H1 (cell line): Measurements from ENCODE around the gene SH3GL1. TPM values are rescaled to one million over a fixed set of nuclear protein-coding genes. Genes with fewer than 3 reads are reported as not detected.

ENCODE experiments used
- CTCF ChIA-PET: fragments of 300-600 bp; sonication (Branson Sonifier 250); formaldehyde crosslinking; loops from one replicate; lab custom pipeline; 2021; ENCODE audit not compliant: partially characterized antibody; lab: Charles Lee
- POLR2A ChIA-PET: fragments of 300-600 bp; sonication (Branson Sonifier 250); formaldehyde crosslinking; loops from one replicate; lab custom pipeline; 2021; ENCODE audit warnings: inconsistent platforms; ENCODE audit not compliant: partially characterized antibody; lab: Charles Lee
- DNase-seq, 2 experiments: peaks; one replicate each; pipeline versions ENCODE4 v3.0.0 to v3.0.0-alpha.2; 2010 to 2022; ENCODE audit warnings: low spot score in 2 of 2, low read depth in 1 of 2, mixed read lengths in 1 of 2
- FAIRE-seq: peaks from 2 replicates; lab custom pipeline; 2011; peaks lifted over from hg19 to GRCh38; lab: Jason Lieb, UNC
- H2AFZ ChIP-seq: 2 replicates; pipeline ENCODE4 v1.8.1; 2012; ENCODE audit warnings: low read length, inconsistent platforms
- H2AK5ac ChIP-seq: 2 replicates; pipeline ENCODE4 v1.6.1; 2013; ENCODE audit warnings: low read depth, low read length
- H2BK120ac ChIP-seq: replicated peaks from 2 replicates; pipeline ENCODE3; 2013; ENCODE audit warnings: low read depth, low read length, inconsistent platforms
- H2BK12ac ChIP-seq: 2 replicates; pipeline ENCODE4 v1.6.1; 2013; ENCODE audit warnings: low read depth, low read length
- H2BK15ac ChIP-seq: 2 replicates; pipeline ENCODE4 v1.6.1; 2013; ENCODE audit warnings: low read length
- H2BK20ac ChIP-seq: 2 replicates; pipeline ENCODE4 v1.6.1; 2013; ENCODE audit warnings: low read length
- H2BK5ac ChIP-seq: 2 replicates; pipeline ENCODE4 v1.6.1; 2013; ENCODE audit warnings: low read depth, low read length
- H3K14ac ChIP-seq: 2 replicates; pipeline ENCODE4 v1.6.1; 2013; ENCODE audit warnings: inconsistent platforms; ENCODE audit not compliant: insufficient read length
- H3K18ac ChIP-seq: 2 replicates; pipeline ENCODE4 v1.6.1; 2013; ENCODE audit warnings: low read length; ENCODE audit errors: extremely low read depth
- H3K23ac ChIP-seq: 2 replicates; pipeline ENCODE4 v1.6.1; 2013; ENCODE audit warnings: inconsistent platforms; ENCODE audit not compliant: insufficient read length
- H3K23me2 ChIP-seq: 2 replicates; pipeline ENCODE4 v1.6.1; 2013; ENCODE audit warnings: low read depth, low read length
- H3K27ac ChIP-seq: 2 replicates; pipeline ENCODE4 v1.6.1; 2011; ENCODE audit warnings: low read depth, low read length, inconsistent platforms
- H3K27me3 ChIP-seq, 4 experiments: replicated peaks in 1 of 4; 1 replicate in 1 of 4; 2 replicates in 3 of 4; pipeline versions ENCODE4 v1.6.1 to v1.8.1; 2011 to 2013; ENCODE audit warnings: low read length in 3 of 4, mild to moderate bottlenecking in 3 of 4, inconsistent platforms in 2 of 4, mixed read lengths in 2 of 4, moderate library complexity in 1 of 4; ENCODE audit not compliant: control insufficient read depth in 3 of 4, insufficient read depth in 3 of 4; ENCODE audit errors: extremely low read depth in 1 of 4
- H3K36me3 ChIP-seq, 4 experiments: 2 replicates each; pipeline versions ENCODE4 v1.6.1 to v1.8.1; 2011 to 2013; ENCODE audit warnings: mild to moderate bottlenecking in 4 of 4, low read length in 3 of 4, moderate library complexity in 2 of 4, control low read depth in 1 of 4, inconsistent platforms in 1 of 4; ENCODE audit not compliant: insufficient read depth in 4 of 4, control insufficient read depth in 2 of 4
- H3K4ac ChIP-seq: replicated peaks from 2 replicates; pipeline ENCODE3; 2013; ENCODE audit warnings: low read length, low read depth, mixed read lengths, inconsistent platforms; ENCODE audit not compliant: insufficient read length
- H3K4me1 ChIP-seq, 4 experiments: replicated peaks in 1 of 4; 1 replicate in 1 of 4; 2 replicates in 3 of 4; pipeline versions ENCODE4 v1.6.1 to v1.8.1; 2011 to 2013; ENCODE audit warnings: low read length in 3 of 4, inconsistent platforms in 2 of 4, mixed read lengths in 1 of 4; ENCODE audit not compliant: insufficient read depth in 4 of 4, control insufficient read depth in 3 of 4
- H3K4me2 ChIP-seq, 2 experiments: 2 replicates each; pipeline versions ENCODE4 v1.6.1 to v1.8.1; 2011 to 2013; ENCODE audit warnings: low read depth in 2 of 2, low read length in 2 of 2, control low read depth in 1 of 2, inconsistent platforms in 1 of 2, mild to moderate bottlenecking in 1 of 2; ENCODE audit not compliant: insufficient read depth in 1 of 2
- H3K4me3 ChIP-seq, 4 experiments: fragments of 200-600, 300-600 bp in 1 of 4; sonication (generic), shearing (Covaris generic), sonication (Bioruptor Twin) in 1 of 4; 2 replicates each; pipeline versions ENCODE4 v1.5.1 to v1.8.1; 2011 to 2016; ENCODE audit warnings: low read length in 4 of 4, low read depth in 3 of 4, control low read depth in 2 of 4, inconsistent platforms in 2 of 4, mild to moderate bottlenecking in 2 of 4, mixed read lengths in 1 of 4, moderate library complexity in 1 of 4; ENCODE audit not compliant: insufficient read depth in 2 of 4; ENCODE audit errors: extremely low read depth in 1 of 4
- H3K56ac ChIP-seq: replicated peaks from 2 replicates; pipeline ENCODE3; 2013; ENCODE audit warnings: low read depth, mild to moderate bottlenecking, mixed read lengths, low read length, inconsistent platforms; ENCODE audit not compliant: insufficient read length
- H3K79me1 ChIP-seq: 2 replicates; pipeline ENCODE4 v1.6.1; 2013; ENCODE audit warnings: low read depth, low read length, control low read depth
- H3K79me2 ChIP-seq, 2 experiments: 2 replicates each; pipeline versions ENCODE4 v1.6.1 to v1.8.1; 2012 to 2013; ENCODE audit warnings: low read length in 2 of 2, mild to moderate bottlenecking in 2 of 2, inconsistent platforms in 1 of 2; ENCODE audit not compliant: insufficient read depth in 2 of 2, control insufficient read depth in 1 of 2
- H3K9ac ChIP-seq, 4 experiments: replicated peaks in 1 of 4; 1 replicate in 1 of 4; 2 replicates in 3 of 4; pipeline versions ENCODE4 v1.6.1 to v1.8.1; 2011 to 2013; ENCODE audit warnings: low read depth in 3 of 4, low read length in 3 of 4, control low read depth in 2 of 4, mild to moderate bottlenecking in 2 of 4, moderate library complexity in 2 of 4, inconsistent platforms in 1 of 4; ENCODE audit errors: extremely low read depth in 1 of 4
- H3K9me3 ChIP-seq, 2 experiments: 2 replicates each; pipeline versions ENCODE4 v1.6.1 to v1.8.1; 2012 to 2013; ENCODE audit warnings: mild to moderate bottlenecking in 2 of 2, moderate library complexity in 2 of 2, control low read depth in 1 of 2, inconsistent platforms in 1 of 2, low read depth in 1 of 2, low read length in 1 of 2, mixed read lengths in 1 of 2; ENCODE audit not compliant: insufficient read depth in 2 of 2
- H4K20me1 ChIP-seq, 2 experiments: replicated peaks in 1 of 2; 2 replicates each; pipeline versions ENCODE3 to v1.8.1; 2011 to 2013; ENCODE audit warnings: inconsistent platforms in 2 of 2, low read length in 2 of 2, mild to moderate bottlenecking in 1 of 2; ENCODE audit not compliant: insufficient read depth in 2 of 2, control insufficient read depth in 1 of 2
- H4K5ac ChIP-seq: 2 replicates; pipeline ENCODE4 v1.6.1; 2013; ENCODE audit warnings: low read length, low read depth, mixed read lengths, inconsistent platforms; ENCODE audit not compliant: insufficient read length
- H4K8ac ChIP-seq: 2 replicates; pipeline ENCODE4 v1.8.0; 2013; ENCODE audit warnings: mild to moderate bottlenecking, moderate library complexity, low read length, inconsistent platforms; ENCODE audit not compliant: insufficient read depth; ENCODE audit errors: extremely low read depth
- H4K91ac ChIP-seq: replicated peaks from 2 replicates; pipeline ENCODE3; 2013; ENCODE audit warnings: low read length, mixed read lengths, inconsistent platforms; ENCODE audit not compliant: insufficient read length
- BACH1 ChIP-seq: IDR thresholded peaks from 2 replicates; pipeline ENCODE4 v1.6.1; 2012; ENCODE audit warnings: low read length, improper control_type of control experiment
- CBX5 ChIP-seq: fragments of 300-800, 300-1000 bp; sonication (generic); IDR thresholded peaks from 2 replicates; pipeline ENCODE4 v1.7.1; 2016; ENCODE audit warnings: antibody characterized with exemption, low read length, low read depth
- CEBPB ChIP-seq: IDR thresholded peaks from 2 replicates; pipeline ENCODE4 v1.6.1; 2012; ENCODE audit warnings: low read depth, low read length
- CHD1 ChIP-seq: IDR thresholded peaks from 2 replicates; pipeline ENCODE4 v1.6.1; 2012; ENCODE audit warnings: low read depth, low read length, improper control_type of control experiment
- CTBP2 ChIP-seq: IDR thresholded peaks from 2 replicates; pipeline ENCODE4 v1.7.0; 2011; ENCODE audit warnings: borderline replicate concordance, mild to moderate bottlenecking, moderate library complexity, mixed read lengths, low read length; ENCODE audit not compliant: insufficient read depth, insufficient read length
- EGR1 ChIP-seq: IDR thresholded peaks from 2 replicates; pipeline ENCODE4 v1.6.1; 2011; ENCODE audit warnings: low read depth, low read length, borderline replicate concordance
- GTF2F1 ChIP-seq: IDR thresholded peaks from 2 replicates; pipeline ENCODE4 v1.6.1; 2012; ENCODE audit warnings: low read depth, low read length, improper control_type of control experiment, borderline replicate concordance
- MAFK ChIP-seq: IDR thresholded peaks from 2 replicates; pipeline ENCODE4 v1.6.1; 2012; ENCODE audit warnings: low read depth, mild to moderate bottlenecking, improper control_type of control experiment, low read length
- NRF1 ChIP-seq: IDR thresholded peaks from 2 replicates; pipeline ENCODE4 v1.6.1; 2011; ENCODE audit warnings: mild to moderate bottlenecking, low read depth, low read length, improper control_type of control experiment
- RNF2 ChIP-seq: fragments of 200-900, 300-1000 bp; sonication (generic); IDR thresholded peaks from 2 replicates; pipeline ENCODE4 v1.7.1; 2016; ENCODE audit warnings: borderline replicate concordance, low read depth, mild to moderate bottlenecking, antibody characterized with exemption, low read length; ENCODE audit not compliant: poor library complexity, severe bottlenecking; ENCODE audit errors: missing control alignments
- SP1 ChIP-seq: IDR thresholded peaks from 2 replicates; pipeline ENCODE4 v1.6.1; 2011; ENCODE audit warnings: low read depth, low read length
- SP2 ChIP-seq: IDR thresholded peaks from 2 replicates; pipeline ENCODE4 v1.6.1; 2012; ENCODE audit warnings: mild to moderate bottlenecking, low read length, inconsistent platforms
- TAF7 ChIP-seq: optimal IDR thresholded peaks from 2 replicates; pipeline ENCODE3; 2011; ENCODE audit warnings: low read depth, mild to moderate bottlenecking, inconsistent platforms, low read length, moderate library complexity, borderline replicate concordance
- TBP ChIP-seq: IDR thresholded peaks from 2 replicates; pipeline ENCODE4 v1.6.1; 2011; ENCODE audit warnings: low read depth, low read length, improper control_type of control experiment
- TCF12 ChIP-seq: IDR thresholded peaks from 2 replicates; pipeline ENCODE4 v1.6.1; 2011; ENCODE audit warnings: low read depth, mild to moderate bottlenecking, low read length
- WGBS, 2 experiments: shearing (Covaris generic) in 1 of 2; methylation state at CpG; one replicate each; pipeline versions ENCODE4 v1.1.6 to v1.1.7; 2013 to 2015; ENCODE audit warnings: low lambda C conversion rate in 2 of 2, mixed read lengths in 2 of 2, inconsistent platforms in 1 of 2, low coverage in 1 of 2, missing lambda C conversion rate in 1 of 2; ENCODE audit not compliant: insufficient replicate concordance in 2 of 2, insufficient coverage in 1 of 2, insufficient read length in 1 of 2; ENCODE audit errors: extremely low coverage in 1 of 2, missing lambda C conversion rate in 1 of 2; 5-methylcytosine and 5-hydroxymethylcytosine counted together
- polyA plus RNA-seq, 7 experiments: library from polyadenylated mRNA; depleted of rRNA in 3 of 7; stranded (reverse) in 5 of 7; unstranded in 2 of 7; fragments of >200 nt in 5 of 7; fragments of 200-250 nt in 2 of 7; gene quantifications; 1 replicate in 5 of 7; 2 replicates in 1 of 7; 4 replicates in 1 of 7; pipeline versions ENCODE4 v1.2.1 to v1.2.3, GENCODE V29; 2011 to 2013; ENCODE audit warnings: missing spikeins in 2 of 7, mixed read lengths in 2 of 7
- total RNA-seq: library from RNA; stranded (reverse); fragmentation: NEBNext Ultra II Directional; extraction: Animal tissue kit (Norgen Biotek cat#: 25700); gene quantifications from 2 replicates; pipeline ENCODE4 v1.2.1, GENCODE V29; 2021

The SH3GL1 gene
- total and polyA plus RNA-seq, 2 of the 8 experiments (the other 6 are each of a cell fraction or from before 2014, with no cell fraction given) = 81.5 to 102 TPM

DNA sequence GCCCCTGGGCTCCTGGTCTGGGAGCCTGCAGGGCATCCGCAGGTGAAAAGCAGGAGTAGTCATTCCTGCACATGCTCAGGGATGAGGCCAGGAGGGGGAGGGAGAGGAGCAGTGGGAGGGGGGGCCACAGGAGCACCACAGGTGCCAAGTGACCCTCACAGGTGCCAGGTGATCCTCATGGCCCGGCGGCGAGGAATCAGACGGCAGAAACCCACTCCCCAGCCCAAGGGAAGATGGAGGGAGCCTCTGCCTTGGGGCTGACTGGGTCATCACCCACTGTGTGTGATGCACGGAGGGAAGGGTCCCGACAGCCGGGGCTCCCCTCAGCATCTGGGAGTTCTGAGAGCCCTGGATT lies 27.4 kb downstream of the SH3GL1 start:
- no peak overlapping the region for H4K8ac ChIP-seq
- ChIA-PET CTCF (interaction anchor here (1.0 to 6.3 kb wide), 5 partner anchors 11 to 105 kb away, joined by 5 to 72 read pairs (median 35); no protein-coding TSS in a partner anchor), POLR2A (interaction anchor here (0.7 to 4.1 kb wide), 5 partner anchors 10 to 94 kb away, joined by 3 to 18 read pairs (median 4); no protein-coding TSS in a partner anchor)
- H3K4me2 ChIP-seq = no peak overlapping the region
- no peaks in the 10 kb centered on the region for H3K23me2 ChIP-seq
- peaks cover 0 to 19% of the 10 kb centered on the region in 2 experiments; a peak in 1 of 4 replicates for H3K79me2 ChIP-seq
- peaks cover 5 to 48% (median 38%) of the 10 kb centered on the region in 4 experiments for H3K4me1 ChIP-seq
- no peaks in the 10 kb centered on the region for H3K27me3 ChIP-seq
- no peaks in the 10 kb centered on the region for H3K36me3 ChIP-seq
- no peak overlapping the region for H3K18ac ChIP-seq
- no peak overlapping the region for H2BK120ac ChIP-seq
- no peak overlapping the region for H3K14ac ChIP-seq
- DNase-seq = peak in 1 of 2 experiments; percentile 41
- H2BK12ac ChIP-seq = no peak overlapping the region
- 97% methylated on average over 4 of the region's 8 CpGs; no CpG with 5 or more reads in 1 of the 2 experiments for WGBS, 2 experiments
- peaks cover 27% of the 10 kb centered on the region for H3K79me1 ChIP-seq
- H2BK15ac ChIP-seq = no peak overlapping the region
- H3K56ac ChIP-seq = no peak overlapping the region
- H3K9me3 ChIP-seq = no peaks in the 10 kb centered on the region
- H4K5ac ChIP-seq = no peak overlapping the region
- no peak overlapping the region for H4K91ac ChIP-seq
- no peak overlapping the region for H2AK5ac ChIP-seq
- H2BK5ac ChIP-seq = no peak overlapping the region
- H3K23ac ChIP-seq = no peak overlapping the region
- H2AFZ ChIP-seq = no peak overlapping the region
- H3K4me3 ChIP-seq = no peak overlapping the region
- no peak overlapping the region for H2BK20ac ChIP-seq
- H3K4ac ChIP-seq = no peak overlapping the region
- H4K20me1 ChIP-seq = peaks cover 22 to 42% of the 10 kb centered on the region in 2 experiments
- H3K9ac ChIP-seq = no peak overlapping the region
- no peak overlapping the region for H3K27ac ChIP-seq
- FAIRE-seq = no peak
- TF ChIP-seq MAFK (no peak), TBP (no peak), CEBPB (no peak), GTF2F1 (no peak), NRF1 (no peak), SP1 (no peak), EGR1 (no peak), CTBP2 (no peak), RNF2 (no peak), BACH1 (no peak), TAF7 (no peak), CHD1 (no peak), SP2 (no peak), CBX5 (no peak), TCF12 (no peak)
